ENCODE results near the gene RIMBP2.

Gene RIMBP2

DNA sequence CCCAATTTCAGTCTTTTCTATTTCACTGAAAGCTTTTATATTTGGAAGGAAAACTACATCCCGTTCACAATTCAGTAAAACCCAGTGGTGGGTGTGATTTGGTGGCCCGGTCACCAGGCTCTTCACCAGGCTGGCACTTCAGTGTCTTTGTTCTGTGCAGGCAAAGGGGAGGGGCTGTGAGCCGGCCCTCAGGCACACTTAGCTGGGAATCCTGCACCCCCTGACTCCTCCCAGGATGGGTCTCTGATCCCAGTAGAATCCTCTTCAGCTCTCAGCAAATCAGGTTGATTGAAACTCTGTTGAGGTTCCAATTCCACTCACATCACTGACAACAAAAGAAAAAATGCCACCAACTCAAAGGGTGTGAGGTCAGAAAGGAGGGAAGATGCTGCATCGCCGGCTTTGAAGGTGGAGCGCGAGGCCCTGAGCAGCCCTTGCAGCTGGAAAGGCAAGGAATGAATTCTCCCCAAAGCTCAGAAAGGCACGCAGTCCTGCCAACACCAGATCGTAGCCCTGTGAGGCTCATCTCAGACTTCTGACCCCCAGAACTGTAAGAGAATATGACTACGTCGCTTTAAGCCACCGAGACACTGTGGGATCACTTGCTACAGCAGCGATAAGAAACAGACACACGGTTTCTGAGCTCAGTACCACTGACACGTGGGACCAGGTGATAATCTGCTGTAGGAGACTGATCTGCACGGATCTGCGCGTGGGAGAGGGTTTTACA, 211.8 kb downstream of the RIMBP2 start:
- no peak for DNase-seq (ENCODE audit: low spot score)

DNA sequence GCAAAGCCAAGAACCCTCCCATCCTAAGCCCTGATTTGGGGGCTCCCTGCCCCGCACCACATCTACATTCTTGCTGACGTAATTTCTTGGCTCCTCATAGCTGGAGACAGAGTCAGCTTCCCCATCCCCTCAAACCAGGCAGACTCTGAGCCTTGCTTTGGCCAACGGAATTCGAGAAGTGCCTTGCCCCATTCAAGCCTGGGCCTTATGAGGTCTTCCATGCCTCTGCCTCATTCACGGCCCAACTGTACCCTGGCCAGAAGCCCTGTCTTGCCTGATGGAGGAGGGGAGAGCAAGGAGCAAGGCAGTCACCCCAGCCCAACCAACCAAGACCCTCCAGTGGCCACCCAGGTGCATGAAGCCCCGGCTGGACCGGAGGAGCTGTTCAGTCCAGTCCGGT, 214.3 kb downstream of the RIMBP2 start:
- no peak for DNase-seq (ENCODE audit: low spot score)

DNA sequence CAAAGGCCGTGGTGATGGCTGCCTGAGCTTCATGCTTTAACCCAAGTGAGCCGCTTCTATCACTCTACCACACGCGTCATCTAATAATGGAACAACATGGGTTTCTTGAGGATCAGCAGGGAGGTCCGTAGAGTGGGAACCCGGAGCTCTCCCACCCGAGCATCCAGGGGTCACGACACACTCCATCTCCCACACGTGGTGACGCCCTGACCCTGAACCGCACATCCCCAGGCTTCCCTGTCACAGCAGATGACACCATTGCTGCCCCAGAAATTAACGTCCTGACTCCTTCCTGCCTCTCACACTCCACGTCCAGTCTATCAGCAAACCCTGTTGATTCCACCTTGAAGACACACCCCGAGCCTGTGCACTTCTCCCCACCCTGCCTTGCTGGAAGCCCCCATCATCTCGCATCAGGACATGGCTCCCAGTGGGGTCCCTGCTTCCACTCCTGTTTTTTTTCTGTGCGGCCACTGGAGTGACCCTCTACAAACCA, 215.2 kb downstream of the RIMBP2 start:
- DNase-seq (ENCODE audit: low spot score): no peak

DNA sequence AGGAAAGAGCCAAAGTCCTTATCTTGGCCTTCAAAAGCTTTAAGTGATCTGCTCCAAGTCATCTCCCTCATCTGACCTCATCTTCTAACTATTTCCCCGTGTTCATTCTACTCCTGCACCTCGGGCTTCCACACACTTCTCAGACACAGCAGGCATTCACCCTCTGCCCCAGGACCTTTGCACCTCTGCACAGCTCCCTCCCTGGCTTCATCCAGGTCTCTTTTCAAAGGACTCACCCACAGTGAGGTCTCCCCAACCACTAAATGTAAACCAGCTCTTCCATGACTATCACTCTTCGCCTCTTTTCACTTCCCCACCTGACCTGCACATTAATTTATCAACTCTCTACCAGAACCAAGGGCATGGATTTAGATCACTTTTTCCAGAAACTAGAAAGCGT, 216.6 kb downstream of the RIMBP2 start:
- DNase-seq (ENCODE audit: low spot score): no peak

DNA sequence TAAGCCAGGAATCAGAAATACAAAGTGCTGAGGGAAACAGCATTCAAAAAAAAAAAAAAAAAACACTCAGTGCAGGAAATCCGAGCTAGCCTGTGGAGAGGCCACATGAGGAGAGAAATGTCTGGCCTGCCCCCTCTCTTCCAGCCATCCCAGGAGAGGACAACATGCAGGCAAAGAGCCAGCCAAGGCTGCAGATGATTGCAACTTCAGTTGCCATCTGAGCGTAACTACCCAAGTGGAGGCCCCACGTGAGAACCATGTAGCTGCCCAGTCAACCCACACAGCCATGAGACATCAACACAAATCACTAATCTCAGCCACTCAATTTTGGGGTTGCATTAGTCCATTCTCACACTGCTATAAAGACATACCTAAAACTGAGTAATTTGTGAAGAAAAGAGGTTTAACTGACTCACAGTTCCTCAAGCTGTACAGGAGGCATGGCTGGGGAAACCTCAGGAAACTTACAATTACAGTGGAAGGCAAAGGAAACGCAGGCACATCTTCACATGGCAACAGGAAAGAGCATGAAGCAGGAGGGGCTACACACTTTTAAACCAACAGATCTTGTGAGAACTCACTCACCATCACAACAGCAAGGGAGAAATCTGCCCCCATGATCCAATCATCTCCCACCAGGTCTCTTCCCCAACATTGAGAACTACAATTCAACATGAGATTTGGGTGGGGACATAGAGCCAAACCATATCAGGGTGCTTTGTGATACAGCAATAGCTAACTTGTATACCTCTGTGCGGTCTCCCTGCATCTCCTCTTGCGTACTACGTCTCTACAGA, 217.3 kb downstream of the RIMBP2 start:
- no peak for DNase-seq (ENCODE audit: low spot score)

DNA sequence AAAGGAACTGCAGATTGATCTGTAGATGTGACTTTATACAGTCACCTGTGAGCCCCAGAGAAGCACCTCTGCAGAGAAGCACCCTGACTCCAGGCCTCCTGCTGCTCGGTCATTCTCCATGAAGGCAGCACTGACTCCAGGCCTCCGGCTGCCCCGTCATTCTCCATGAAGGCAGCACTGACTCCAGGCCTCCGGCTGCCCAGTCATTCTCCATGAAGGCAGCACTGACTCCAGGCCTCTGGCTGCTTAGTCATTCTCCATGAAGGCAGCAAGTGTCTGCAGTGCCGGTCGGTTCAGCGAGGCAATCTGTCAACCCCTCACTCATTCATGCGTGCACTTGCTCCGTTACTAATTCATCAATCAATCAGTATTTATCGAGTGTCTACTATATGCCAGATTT, 218.1 kb downstream of the RIMBP2 start:
- no peak for DNase-seq (ENCODE audit: low spot score)

DNA sequence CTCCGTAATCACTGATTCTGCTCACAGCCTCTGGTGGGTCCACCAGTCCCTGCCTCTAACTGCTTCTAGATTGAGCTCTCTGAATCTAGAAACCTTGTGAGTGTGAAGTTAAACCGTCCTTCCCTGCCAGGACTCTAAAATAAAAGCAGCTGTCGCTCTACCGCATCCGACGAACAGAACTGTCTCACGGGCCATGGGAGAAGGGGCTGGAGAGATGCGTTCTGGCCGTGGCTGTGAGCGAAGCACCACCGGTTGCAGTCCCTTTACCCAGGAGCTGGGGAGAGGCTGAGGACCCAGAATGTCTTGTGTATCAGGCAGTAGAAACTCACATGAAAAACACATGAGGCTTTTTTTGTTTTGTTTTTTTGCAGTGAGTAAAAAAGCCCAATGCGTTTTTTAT, 218.8 kb downstream of the RIMBP2 start:
- DNase-seq (ENCODE audit: low spot score): no peak

DNA sequence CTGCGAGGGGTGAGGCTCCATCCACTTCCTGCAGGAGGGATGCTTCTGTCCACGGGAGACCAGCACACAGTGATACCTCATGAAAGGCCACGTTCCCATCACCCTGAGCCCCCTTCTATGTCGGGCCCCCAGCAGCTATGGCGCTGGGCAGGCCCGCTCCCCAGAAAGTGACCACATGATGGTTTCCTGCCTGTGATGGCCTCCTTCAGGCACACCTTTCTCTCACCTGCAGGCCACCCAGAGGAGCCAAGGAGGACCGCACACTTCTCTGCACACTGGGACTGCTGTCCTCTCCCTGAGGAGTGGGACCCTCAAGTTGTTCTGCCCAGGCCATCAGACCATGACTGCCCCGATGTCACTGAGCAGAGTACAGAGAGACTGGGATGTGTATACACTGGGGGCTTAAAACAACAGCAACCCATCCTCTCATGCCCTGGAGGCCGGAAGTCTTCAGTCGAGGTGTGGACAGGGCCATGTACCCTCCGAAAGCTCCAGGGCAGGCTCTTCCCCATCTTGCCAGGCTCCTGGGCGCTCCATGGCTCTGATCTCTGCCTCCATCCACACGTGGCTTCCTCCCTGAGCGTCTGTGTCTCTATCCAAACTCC, 219.5 kb downstream of the RIMBP2 start:
- DNase-seq (ENCODE audit: low spot score): no peak

DNA sequence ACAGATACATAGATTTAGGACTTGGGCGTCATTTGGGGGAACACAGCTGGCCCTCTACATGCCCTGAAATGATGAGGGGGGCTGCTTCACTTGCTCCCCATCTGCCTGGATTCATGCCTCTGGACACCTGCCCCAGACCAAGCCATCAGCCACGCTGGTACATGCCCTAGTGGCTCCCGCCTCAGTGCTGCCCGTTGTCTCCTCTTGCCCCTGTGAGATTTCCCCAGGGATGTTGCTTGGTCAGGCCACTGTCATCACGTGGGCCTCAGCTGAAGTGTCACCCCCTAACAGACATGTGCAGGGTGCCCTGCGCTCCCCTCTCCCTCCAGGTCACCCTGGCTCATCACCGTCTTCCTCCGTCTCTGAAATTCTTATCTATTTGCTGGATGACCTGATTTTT, 220.9 kb downstream of the RIMBP2 start:
- DNase-seq (ENCODE audit: low spot score): no peak

DNA sequence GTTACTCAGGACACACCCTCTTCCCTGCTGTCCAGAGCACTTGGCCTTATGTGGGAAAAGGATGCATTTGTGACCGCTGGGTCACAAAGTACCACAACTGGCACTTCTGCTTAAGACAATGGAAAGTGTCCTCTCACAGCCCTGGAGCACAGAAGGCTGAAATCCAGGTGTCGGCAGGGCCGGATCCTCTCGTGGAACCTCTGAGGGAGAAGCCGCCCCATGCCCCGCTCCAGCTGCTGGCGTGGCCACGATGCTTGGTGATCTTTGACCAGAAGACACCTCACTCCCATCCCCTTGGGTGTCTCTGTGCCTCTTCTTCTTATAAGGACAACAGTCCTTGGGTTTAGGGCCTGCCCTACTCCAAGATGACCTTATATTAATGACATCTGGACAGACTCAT, 221.4 kb downstream of the RIMBP2 start:
- no peak for DNase-seq (ENCODE audit: low spot score)

DNA sequence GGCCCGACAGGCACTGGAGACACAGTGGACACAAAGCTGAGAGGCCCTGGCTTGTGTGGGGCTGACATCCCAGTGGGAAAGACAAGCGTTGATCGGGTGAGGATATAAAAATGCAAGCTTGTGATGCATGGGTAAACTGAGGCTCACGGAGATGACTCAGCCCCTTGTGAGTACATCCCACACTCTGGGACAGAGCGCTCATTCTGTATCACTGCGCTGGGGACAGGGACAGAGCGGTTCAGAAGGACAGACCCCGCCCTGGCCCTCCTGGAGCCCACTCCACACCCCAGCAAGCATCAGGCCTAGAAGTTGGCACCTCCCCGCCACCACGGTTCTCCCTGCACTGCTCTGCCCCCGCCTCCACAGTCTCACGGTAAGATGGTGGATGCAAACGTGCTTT, 222.1 kb downstream of the RIMBP2 start:
- DNase-seq (ENCODE audit: low spot score): no peak

DNA sequence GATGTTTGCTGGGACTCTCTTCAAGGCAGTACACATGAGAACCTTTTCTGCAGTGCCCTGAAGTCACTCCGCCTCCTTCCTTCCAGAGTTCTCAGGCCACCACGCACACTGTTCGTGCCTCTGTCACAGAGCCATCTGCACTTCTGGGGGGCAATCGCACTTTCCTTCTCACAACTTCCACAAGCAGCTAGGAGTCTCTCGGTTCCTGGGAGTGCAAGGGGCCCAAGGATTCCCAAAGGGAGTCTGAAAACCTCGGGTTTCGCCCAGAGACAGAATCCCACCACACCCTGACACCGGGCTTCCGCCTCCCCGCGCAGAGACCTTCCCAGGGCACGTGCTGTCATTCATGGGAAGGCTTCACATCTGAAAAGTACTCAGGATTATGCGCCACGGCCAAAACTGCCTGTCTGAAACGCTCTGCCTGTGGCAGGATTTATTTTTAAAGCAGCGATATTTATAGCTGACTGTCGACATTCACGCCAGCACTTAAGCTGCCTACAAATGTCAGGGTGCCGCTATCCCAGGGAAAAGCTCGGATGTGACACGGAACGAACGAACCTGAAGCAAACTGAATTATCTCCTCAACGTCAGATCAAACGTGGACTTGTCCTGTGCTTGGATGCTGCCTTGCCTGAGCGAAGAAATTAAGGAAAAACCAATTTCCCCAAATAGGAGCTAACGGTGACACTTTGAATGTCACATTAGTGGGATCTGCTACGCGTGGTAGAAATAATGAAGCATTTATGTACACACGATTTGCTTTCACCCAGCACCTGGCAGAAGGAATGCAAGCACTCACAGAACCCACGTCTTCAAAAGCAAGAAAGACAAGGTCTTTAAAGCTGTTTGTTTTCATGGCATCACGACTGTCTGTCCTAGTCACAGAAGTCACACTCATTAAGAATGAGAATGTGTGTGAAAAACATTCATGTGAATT, 224.4 kb downstream of the RIMBP2 start:
- DNase-seq (ENCODE audit: low spot score): no peak

DNA sequence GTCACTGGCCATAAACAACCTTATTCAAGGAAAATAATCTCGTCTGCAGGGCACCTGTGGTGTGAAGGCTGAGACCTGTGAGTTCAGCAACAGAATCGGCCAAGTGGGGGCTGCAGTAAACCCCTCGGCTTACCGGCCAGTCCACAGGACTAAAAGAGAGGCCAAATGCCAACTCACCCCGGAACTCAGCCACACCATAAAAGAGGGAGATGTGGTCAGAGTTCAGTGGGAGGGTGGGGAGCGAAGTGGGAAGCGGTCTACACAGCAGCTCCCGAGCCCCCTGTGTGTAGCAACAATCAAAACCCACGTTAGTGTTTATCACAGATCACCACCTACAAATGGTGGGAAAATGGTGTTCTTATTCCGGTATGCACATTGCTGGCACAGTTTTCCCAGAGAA, 225.4 kb downstream of the RIMBP2 start:
- DNase-seq (ENCODE audit: low spot score): no peak

DNA sequence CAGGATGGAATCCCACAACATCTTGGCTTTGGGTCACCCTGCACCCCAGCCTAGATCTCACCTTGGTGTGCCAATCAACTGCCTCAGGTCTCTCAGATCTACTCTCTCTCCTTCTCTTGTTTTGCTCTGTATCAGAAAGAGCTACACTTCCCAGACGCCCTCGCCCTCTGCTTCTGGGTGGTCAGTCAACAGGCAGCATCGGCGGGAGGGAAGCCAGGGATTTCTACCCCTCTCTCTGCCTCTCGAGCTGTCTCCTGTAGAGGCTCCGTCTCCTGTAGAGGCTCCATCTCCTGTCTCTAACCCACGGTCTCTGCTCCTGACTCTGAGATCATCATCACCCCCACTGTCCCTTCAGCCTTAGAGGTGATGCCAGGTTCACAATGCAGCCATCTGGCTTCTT, 226.8 kb downstream of the RIMBP2 start:
- no peak for DNase-seq (ENCODE audit: low spot score)

DNA sequence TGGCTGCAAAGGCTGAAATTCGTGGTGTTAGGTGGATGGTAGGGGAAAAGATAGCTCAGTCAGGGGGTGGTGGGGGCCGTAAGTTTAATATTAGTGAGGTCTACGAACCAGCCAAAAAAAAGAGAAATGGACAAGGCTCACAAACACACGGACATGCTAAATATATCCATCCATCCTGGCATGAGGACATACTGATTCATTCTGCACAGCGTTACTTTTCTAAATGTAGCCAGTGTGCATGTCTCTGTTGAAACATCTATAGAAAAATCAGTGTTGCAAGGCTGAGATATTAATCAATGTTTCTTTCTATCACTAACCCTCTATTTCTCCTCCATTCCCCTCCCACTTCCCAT, 227.8 kb downstream of the RIMBP2 start:
- DNase-seq (ENCODE audit: low spot score): no peak

DNA sequence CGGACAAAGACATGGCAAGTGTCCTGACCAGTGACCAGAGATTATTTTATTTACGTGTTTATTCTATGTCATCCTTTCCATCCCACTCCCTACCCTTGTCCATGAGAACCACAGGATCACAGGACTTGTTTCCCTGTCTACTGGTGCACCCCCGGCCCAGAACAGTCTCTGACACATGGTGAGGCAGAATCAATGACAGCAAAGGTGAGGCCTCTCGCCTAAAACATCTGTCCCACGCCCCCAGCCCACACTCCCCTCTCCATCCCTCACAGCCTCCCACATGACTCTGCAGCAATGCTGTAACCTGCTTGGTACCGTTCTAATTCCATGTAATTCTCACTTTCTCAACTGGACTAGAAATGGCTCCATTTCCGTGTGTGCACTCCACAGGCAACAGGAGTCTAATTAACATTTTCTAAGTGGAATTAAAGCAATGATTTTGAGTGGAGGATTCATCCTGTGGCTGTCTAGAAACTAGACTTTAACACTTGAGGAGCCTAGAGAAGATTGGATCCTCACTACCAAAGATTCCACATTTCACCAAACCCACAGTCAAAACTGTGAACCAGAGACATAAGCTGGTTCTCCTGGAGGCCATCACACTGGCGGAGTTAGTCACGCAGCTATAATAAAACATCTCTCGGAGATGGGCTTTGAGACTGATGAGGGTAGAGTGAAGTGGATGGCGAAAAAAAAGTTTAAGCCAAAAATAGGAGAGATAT, 228.3 kb downstream of the RIMBP2 start:
- no peak for DNase-seq (ENCODE audit: low spot score)

DNA sequence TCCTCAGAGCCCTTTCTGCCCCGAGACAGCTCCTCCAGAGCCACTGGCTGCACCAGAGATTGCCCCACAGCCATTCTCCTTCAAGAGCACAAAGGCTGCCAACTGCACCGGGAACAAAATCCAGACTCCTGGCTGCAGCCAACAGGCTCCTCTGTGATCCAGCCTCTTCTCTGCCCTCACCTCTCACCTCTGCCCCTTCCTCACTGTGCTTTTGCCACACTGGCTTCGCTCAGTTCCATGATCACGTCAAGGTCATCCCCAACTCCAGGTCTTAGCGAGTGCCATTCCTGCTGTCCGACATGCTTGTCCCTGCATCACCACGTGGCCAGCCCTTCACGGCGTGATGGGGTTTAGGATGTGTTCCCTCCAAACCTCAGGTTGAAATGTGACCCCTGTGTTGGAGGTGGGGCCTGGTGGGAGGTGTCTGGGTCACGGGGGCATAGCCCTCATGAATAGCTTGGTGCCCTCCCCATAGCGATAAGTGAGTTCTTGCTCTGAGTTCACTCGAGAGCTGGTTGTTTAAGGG, 229.1 kb downstream of the RIMBP2 start:
- no peak for DNase-seq (ENCODE audit: low spot score)

DNA sequence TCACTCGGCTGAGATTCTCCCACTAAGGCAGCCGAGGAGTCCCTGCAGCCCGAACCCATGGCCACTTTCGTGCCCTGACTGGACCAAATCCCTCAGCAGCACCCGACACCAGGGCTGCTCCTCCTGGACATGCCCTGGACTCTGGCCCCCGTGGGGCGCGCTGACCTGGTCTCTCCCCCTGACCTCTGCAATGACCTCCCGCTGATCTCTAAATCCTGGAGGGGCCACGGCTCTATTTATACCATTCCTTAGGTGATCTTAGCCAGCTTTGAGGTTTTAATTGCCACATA, 230.0 kb downstream of the RIMBP2 start:
- DNase-seq (ENCODE audit: low spot score): no peak

DNA sequence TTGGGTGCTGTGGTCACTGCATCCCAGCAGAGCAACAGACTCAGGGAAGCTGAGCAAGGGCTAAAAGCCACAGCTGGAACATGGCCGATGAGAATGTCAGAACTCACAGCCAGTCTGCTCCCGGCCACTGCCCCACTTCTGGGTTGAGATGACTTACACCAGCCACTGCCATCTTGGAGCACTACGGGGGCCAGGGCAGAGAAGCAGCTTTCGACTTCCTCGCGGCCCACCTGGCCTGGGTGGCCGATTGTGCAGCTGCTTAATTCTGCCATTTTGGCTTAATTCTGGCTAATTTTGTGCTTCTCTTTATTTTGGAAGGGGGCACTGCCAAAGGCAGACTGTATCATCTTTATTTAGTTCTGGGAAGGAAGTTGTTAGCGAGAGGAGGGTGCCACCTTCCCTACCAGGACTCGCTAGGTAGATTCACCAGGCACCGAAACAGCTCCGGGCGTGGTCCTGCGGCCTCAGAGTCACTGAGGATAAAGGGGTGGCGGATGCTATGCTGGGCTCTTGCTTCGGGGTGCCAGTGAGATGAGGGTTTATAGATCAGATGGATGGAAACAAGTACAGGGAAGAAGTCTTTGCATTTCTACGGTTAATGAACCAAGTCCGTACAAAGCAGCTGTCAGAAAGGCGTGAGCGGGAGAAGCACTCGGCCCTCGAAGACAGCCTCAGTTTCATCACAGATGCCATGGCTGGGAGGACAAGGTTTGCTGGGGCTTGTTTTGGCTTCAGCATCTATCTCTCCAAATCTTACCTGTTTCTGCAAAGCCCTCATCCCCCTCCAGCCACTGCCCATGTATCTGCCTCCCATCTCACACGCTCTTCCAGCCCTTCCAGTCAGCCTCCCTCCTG, 230.6 kb downstream of the RIMBP2 start:
- DNase-seq (ENCODE audit: low spot score): no peak

DNA sequence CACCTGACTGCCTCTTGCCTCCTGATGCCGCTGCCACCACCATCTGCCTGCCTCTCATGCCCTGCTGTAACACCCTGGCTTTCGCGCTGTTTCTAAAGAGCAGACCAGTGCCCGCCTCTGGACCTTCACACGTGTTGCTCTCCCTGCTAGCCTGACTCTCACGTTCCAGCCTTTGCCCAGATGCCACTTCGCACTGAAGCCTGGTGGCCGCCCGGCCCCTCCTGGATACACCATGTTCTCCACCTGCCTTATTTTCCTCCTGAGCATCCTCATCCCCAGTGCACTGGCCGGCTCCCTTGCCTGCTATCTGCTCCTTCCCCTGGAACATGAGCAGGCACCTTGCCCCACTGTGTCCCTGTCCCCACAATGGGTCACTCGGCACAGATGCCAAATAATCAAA, 231.9 kb downstream of the RIMBP2 start:
- DNase-seq (ENCODE audit: low spot score): no peak

Data from AG08395 (cell line).